HepG2 (cell line): ENCODE measurements around the gene CABLES1. TPM values are rescaled to one million over a fixed set of nuclear protein-coding genes. Genes with fewer than 3 reads are reported as not detected.

Source experiments
- ATAC-seq: fragments of 200-7000 bp; cut with Tn5 transposase; 3 replicates; pipeline ENCODE4 v1.9.1; 2020; ENCODE audit warnings: mild to moderate bottlenecking, moderate library complexity
- BruUV-seq: library from RNA; stranded (reverse); fragments of 400-500 nt; replicated peaks from 2 replicates; lab custom pipeline; 2021; lab: Mats Ljungman, UMichigan
- CTCF ChIA-PET: fragments of 300-600 bp; formaldehyde crosslinking; extraction: SDS; loops from one replicate; lab custom pipeline; 2021; ENCODE audit warnings: low total read pairs, inconsistent platforms, low intra/inter-chr PET ratio; lab: Yijun Ruan, JAX
- POLR2A ChIA-PET: fragments of 350-600 bp; sonication (Branson Sonifier 250); formaldehyde crosslinking; loops from one replicate; lab custom pipeline; 2020; ENCODE audit warnings: antibody characterized with exemption, inconsistent platforms; lab: Yijun Ruan, JAX
- DNase-seq: peaks from one replicate; pipeline ENCODE4 v3.0.0-alpha.2; 2015; ENCODE audit warnings: low spot score
- FAIRE-seq: peaks from 3 replicates; lab custom pipeline; 2011; peaks lifted over from hg19 to GRCh38; lab: Jason Lieb, UNC
- H2AFZ ChIP-seq: one replicate; pipeline ENCODE4 v1.6.1; 2011; ENCODE audit warnings: low read length, inconsistent platforms
- H3K27ac ChIP-seq: fragments of 300-600 bp; 3 replicates; pipeline ENCODE4 v1.8.0; 2011; ENCODE audit warnings: mixed run types, mild to moderate bottlenecking, mixed read lengths, low read length, inconsistent platforms; ENCODE audit not compliant: insufficient read depth; ENCODE audit errors: extremely low read length
- H3K27me3 ChIP-seq, 2 experiments: fragments of 200-600 bp in 1 of 2; 2 replicates in 1 of 2; 3 replicates in 1 of 2; pipeline versions ENCODE4 v1.6.0 to v1.8.0; 2011; ENCODE audit warnings: low read length in 2 of 2, mild to moderate bottlenecking in 2 of 2, moderate library complexity in 2 of 2, inconsistent platforms in 1 of 2; ENCODE audit not compliant: insufficient read depth in 2 of 2, control insufficient read depth in 1 of 2
- H3K36me3 ChIP-seq, 2 experiments: fragments of 200-600 bp in 1 of 2; replicated peaks in 1 of 2; 2 replicates in 1 of 2; 3 replicates in 1 of 2; pipeline versions ENCODE4 v1.5.1 to v1.8.0; 2011; ENCODE audit warnings: low read length in 2 of 2, inconsistent platforms in 1 of 2; ENCODE audit not compliant: insufficient read depth in 2 of 2, control insufficient read depth in 1 of 2
- H3K4me1 ChIP-seq: 2 replicates; pipeline ENCODE4 v1.5.1; 2012; ENCODE audit warnings: low read length, inconsistent platforms; ENCODE audit not compliant: insufficient read depth
- H3K4me2 ChIP-seq: 2 replicates; pipeline ENCODE4 v1.6.0; 2011; ENCODE audit warnings: low read depth, low read length, inconsistent platforms
- H3K4me3 ChIP-seq, 3 experiments: fragments of 200-600 bp in 1 of 3; sonication (generic), shearing (Covaris generic) in 1 of 3; replicated peaks in 1 of 3; 2 replicates each; pipeline ENCODE4 v1.5.1; 2011 to 2016; ENCODE audit warnings: low read length in 3 of 3, inconsistent platforms in 2 of 3, low read depth in 2 of 3, mild to moderate bottlenecking in 2 of 3, control low read depth in 1 of 3, mixed read lengths in 1 of 3; ENCODE audit not compliant: insufficient read depth in 1 of 3
- H3K79me2 ChIP-seq: one replicate; pipeline ENCODE4 v1.6.1; 2011; ENCODE audit warnings: low read length, inconsistent platforms; ENCODE audit not compliant: insufficient read depth
- H3K9ac ChIP-seq: 2 replicates; pipeline ENCODE4 v1.6.0; 2011; ENCODE audit warnings: mild to moderate bottlenecking, low read depth, low read length, inconsistent platforms; ENCODE audit not compliant: insufficient read depth
- H3K9me3 ChIP-seq: 2 replicates; pipeline ENCODE4 v1.5.1; 2012; ENCODE audit warnings: mild to moderate bottlenecking, low read length
- H4K20me1 ChIP-seq: 2 replicates; pipeline ENCODE4 v1.6.0; 2011; ENCODE audit warnings: inconsistent platforms, mild to moderate bottlenecking, low read length, moderate library complexity; ENCODE audit not compliant: insufficient read depth
- CEBPB ChIP-seq: IDR thresholded peaks from 2 replicates; pipeline ENCODE4 v1.6.1; 2011; ENCODE audit warnings: low read depth, low read length, improper control_type of control experiment, borderline replicate concordance
- FOXA3 ChIP-seq: IDR thresholded peaks from 2 replicates; pipeline ENCODE4 v1.6.1; 2016; ENCODE audit warnings: missing genetic modification reagents, missing compliant biosample characterization
- FOXK2 ChIP-seq: fragments of 450-650 bp; IDR thresholded peaks from 2 replicates; pipeline ENCODE4 v1.6.1; 2016
- GFI1 ChIP-seq: sonication (generic); formaldehyde crosslinking; IDR thresholded peaks from 2 replicates; pipeline ENCODE4 v1.5.0; 2020; ENCODE audit warnings: missing genetic modification reagents, mild to moderate bottlenecking, borderline replicate concordance
- KLF9 ChIP-seq: IDR thresholded peaks from 2 replicates; pipeline ENCODE4 v1.6.1; 2016; ENCODE audit warnings: low read depth
- PITX1 ChIP-seq: sonication (generic); formaldehyde crosslinking; IDR thresholded peaks from 2 replicates; pipeline ENCODE4 v1.5.1; 2020; ENCODE audit warnings: mild to moderate bottlenecking, missing genetic modification reagents
- PTBP1 ChIP-seq: fragments of 200-400 bp; formaldehyde crosslinking; IDR thresholded peaks from 2 replicates; pipeline ENCODE4 v1.6.1; 2018; ENCODE audit warnings: low read length, low read depth; ENCODE audit not compliant: poor library complexity, severe bottlenecking
- SCMH1 ChIP-seq: sonication (generic); formaldehyde crosslinking; IDR thresholded peaks from 2 replicates; pipeline ENCODE4 v1.9.0; 2021; ENCODE audit warnings: missing genetic modification reagents, mild to moderate bottlenecking, borderline replicate concordance
- SMAD1 ChIP-seq: sonication (generic); formaldehyde crosslinking; IDR thresholded peaks from 2 replicates; pipeline ENCODE4 v1.4.0; 2020; ENCODE audit warnings: missing genetic modification reagents, low read depth, mild to moderate bottlenecking, borderline replicate concordance
- TARDBP ChIP-seq: sonication (generic); formaldehyde crosslinking; IDR thresholded peaks from 2 replicates; pipeline ENCODE4 v1.8.0; 2022; ENCODE audit warnings: mild to moderate bottlenecking, missing genetic modification reagents
- ZNF121 ChIP-seq: sonication (generic); formaldehyde crosslinking; IDR thresholded peaks from 2 replicates; pipeline ENCODE4 v1.5.0; 2020; ENCODE audit warnings: mild to moderate bottlenecking, missing genetic modification reagents
- ZNF256 ChIP-seq: sonication (generic); formaldehyde crosslinking; conservative IDR thresholded peaks from 2 replicates; pipeline ENCODE4 v1.4.0; 2020; ENCODE audit warnings: missing genetic modification reagents
- ZNF317 ChIP-seq: sonication (generic); formaldehyde crosslinking; IDR thresholded peaks from 2 replicates; pipeline ENCODE4 v1.5.0; 2020; ENCODE audit warnings: mild to moderate bottlenecking, missing genetic modification reagents
- ZNF605 ChIP-seq: sonication (generic); formaldehyde crosslinking; IDR thresholded peaks from 2 replicates; pipeline ENCODE4 v1.8.0; 2022; ENCODE audit warnings: mild to moderate bottlenecking, missing genetic modification reagents
- ZNF678 ChIP-seq: sonication (generic); formaldehyde crosslinking; IDR thresholded peaks from 2 replicates; pipeline ENCODE4 v1.4.0; 2020; ENCODE audit warnings: mild to moderate bottlenecking, missing genetic modification reagents
- ZNF816 ChIP-seq: sonication (generic); formaldehyde crosslinking; IDR thresholded peaks from 2 replicates; pipeline ENCODE4 v1.8.0; 2022; ENCODE audit warnings: missing genetic modification reagents, mild to moderate bottlenecking, borderline replicate concordance
- WGBS: methylation state at CpG from one replicate; pipeline ENCODE4 v1.1.6; 2017; ENCODE audit warnings: low lambda C conversion rate; 5-methylcytosine and 5-hydroxymethylcytosine counted together
- in situ Hi-C: cut with HindIII; loops from 2 replicates; pipeline ENCODE4 v1.10.0; 2017; ENCODE audit warnings: low pct_unique_long_range_greater_than_20kb; ENCODE audit not compliant: extremely low pct_ligation_motif_present
- intact Hi-C: fragments of 100-400 bp; cut with micrococcal nuclease; formaldehyde crosslinking; loops from one replicate; pipeline ENCODE4 v1.10.0; 2022; ENCODE audit not compliant: unreplicated experiment
- polyA plus RNA-seq, 8 experiments: library from polyadenylated mRNA; depleted of rRNA in 3 of 8; stranded (reverse) in 7 of 8; unstranded in 1 of 8; fragments of >200 nt; fragmentation: Illumina TruSeq in 4 of 8; extraction: Trizol in 4 of 8; gene quantifications; 2 replicates each; pipeline versions ENCODE4 v1.2.1 to v1.2.3, GENCODE V29; 2011 to 2016; ENCODE audit warnings: low read depth in 4 of 8, missing spikeins in 1 of 8, mixed read lengths in 1 of 8; ENCODE audit not compliant: insufficient read depth in 1 of 8
- total RNA-seq, 5 experiments: library from RNA; depleted of rRNA; stranded (reverse); fragments of >200 nt; fragmentation: Illumina TruSeq; extraction: Trizol; gene quantifications; 2 replicates each; pipeline ENCODE4 v1.2.3, GENCODE V29; 2016; ENCODE audit warnings: low read depth in 1 of 5
- TF ChIP-seq, protein P1 (sequence below): sonication (generic); formaldehyde crosslinking; IDR thresholded peaks from 2 replicates; pipeline ENCODE4 v1.5.0; 2020; ENCODE audit warnings: mild to moderate bottlenecking, missing genetic modification reagents

Gene CABLES1
- total and polyA plus RNA-seq, 2 of the 13 experiments (the other 11 are each of a cell fraction or from before 2014, with no cell fraction given), result 14.7 to 25.8 TPM

DNA sequence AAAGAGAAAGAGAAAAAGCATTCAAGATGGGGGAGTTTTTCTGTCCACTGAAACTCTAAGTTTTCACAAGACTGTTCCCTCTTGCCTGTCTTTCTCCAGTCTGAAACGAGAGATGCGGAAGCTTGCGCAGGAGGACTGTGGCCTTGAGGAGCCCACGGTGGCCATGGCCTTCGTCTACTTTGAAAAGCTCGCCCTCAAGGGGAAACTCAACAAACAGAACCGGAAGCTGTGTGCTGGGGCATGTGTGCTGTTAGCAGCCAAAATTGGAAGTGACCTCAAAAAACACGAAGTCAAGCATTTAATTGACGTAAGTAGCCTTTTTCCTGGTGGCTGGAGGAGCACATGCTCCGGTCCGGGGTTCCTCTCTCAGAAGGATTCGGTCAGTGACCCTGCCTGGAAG is 118.3 kb downstream of the CABLES1 start:
- H3K79me2 ChIP-seq, result no peaks in the 10 kb centered on the region
- in situ Hi-C loops (no loop called here), intact Hi-C loops (no loop called here)
- H3K4me3 ChIP-seq, result no peak overlapping the region
- ChIA-PET CTCF (no interaction called here), POLR2A (no interaction called here)
- no peaks in the 10 kb centered on the region for H4K20me1 ChIP-seq
- no peak for FAIRE-seq
- H3K9me3 ChIP-seq, result no peaks in the 10 kb centered on the region
- no peak overlapping the region for H3K4me2 ChIP-seq
- no peak for ATAC-seq
- DNase-seq, result no peak
- H3K27ac ChIP-seq, result no peak overlapping the region
- no peak overlapping the region for H3K9ac ChIP-seq
- no peaks in the 10 kb centered on the region for H3K27me3 ChIP-seq
- BruUV-seq, result no TSS peak
- peaks cover 22% of the 10 kb centered on the region for H3K4me1 ChIP-seq
- H3K36me3 ChIP-seq, result peaks cover 12 to 58% of the 10 kb centered on the region in 2 experiments; a peak in 4 of 5 replicates
- WGBS, result 98% methylated on average over 12 of the region's 12 CpGs
- TF ChIP-seq ZNF121 (CRISPR knock-in tag) (no peak), ZNF317 (CRISPR knock-in tag) (no peak), KLF9 (CRISPR knock-in tag) (no peak), PTBP1 (no peak), CEBPB (no peak), FOXK2 (no peak), SCMH1 (CRISPR knock-in tag) (no peak), GFI1 (CRISPR knock-in tag) (no peak), SMAD1 (CRISPR knock-in tag) (no peak), ZNF678 (no peak), ZNF256 (CRISPR knock-in tag) (no peak), PITX1 (CRISPR knock-in tag) (no peak), ZNF605 (CRISPR knock-in tag) (no peak), TARDBP (CRISPR knock-in tag) (no peak), ZNF816 (no peak), FOXA3 (CRISPR knock-in tag) (no peak)
- TF ChIP-seq, protein P1, sequence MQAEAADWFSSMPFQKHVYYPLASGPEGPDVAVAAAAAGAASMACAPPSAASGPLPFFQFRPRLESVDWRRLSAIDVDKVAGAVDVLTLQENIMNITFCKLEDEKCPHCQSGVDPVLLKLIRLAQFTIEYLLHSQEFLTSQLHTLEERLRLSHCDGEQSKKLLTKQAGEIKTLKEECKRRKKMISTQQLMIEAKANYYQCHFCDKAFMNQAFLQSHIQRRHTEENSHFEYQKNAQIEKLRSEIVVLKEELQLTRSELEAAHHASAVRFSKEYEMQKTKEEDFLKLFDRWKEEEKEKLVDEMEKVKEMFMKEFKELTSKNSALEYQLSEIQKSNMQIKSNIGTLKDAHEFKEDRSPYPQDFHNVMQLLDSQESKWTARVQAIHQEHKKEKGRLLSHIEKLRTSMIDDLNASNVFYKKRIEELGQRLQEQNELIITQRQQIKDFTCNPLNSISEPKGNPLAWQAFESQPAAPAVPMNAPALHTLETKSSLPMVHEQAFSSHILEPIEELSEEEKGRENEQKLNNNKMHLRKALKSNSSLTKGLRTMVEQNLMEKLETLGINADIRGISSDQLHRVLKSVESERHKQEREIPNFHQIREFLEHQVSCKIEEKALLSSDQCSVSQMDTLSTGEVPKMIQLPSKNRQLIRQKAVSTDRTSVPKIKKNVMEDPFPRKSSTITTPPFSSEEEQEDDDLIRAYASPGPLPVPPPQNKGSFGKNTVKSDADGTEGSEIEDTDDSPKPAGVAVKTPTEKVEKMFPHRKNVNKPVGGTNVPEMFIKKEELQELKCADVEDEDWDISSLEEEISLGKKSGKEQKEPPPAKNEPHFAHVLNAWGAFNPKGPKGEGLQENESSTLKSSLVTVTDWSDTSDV (CRISPR knock-in tag), result no peak
- H2AFZ ChIP-seq, result no peak overlapping the region
